Activated T-helper 2 cell treated with anti-CD3 and anti-CD28 coated beads, Interferon-gamma antibody, Interleukin-2, Interleukin-4, amounts not matched to agents 10 μg/mL and 5 μg/mL and 100 μg/mL, durations not matched to agents 14 hours and 24 hours and 36 hours (primary cell): Measurements from ENCODE around the gene PKP3. TPM values are rescaled to one million over a fixed set of nuclear protein-coding genes. Genes with fewer than 3 reads are reported as not detected.

Experiments used
- DNase-seq: peaks from one replicate; pipeline ENCODE4 v3.0.0; 2021; ENCODE audit warnings: low spot score
- H3K27ac Mint-ChIP-seq: one replicate; pipeline ENCODE4 v1.8.0; 2021; ENCODE audit warnings: mixed read lengths
- H3K27me3 Mint-ChIP-seq: one replicate; pipeline ENCODE4 v1.8.0; 2021; ENCODE audit warnings: low read depth, mixed read lengths
- H3K36me3 Mint-ChIP-seq: one replicate; pipeline ENCODE4 v1.8.0; 2021; ENCODE audit warnings: low read depth, mixed read lengths
- H3K4me1 Mint-ChIP-seq: one replicate; pipeline ENCODE4 v1.8.0; 2021; ENCODE audit warnings: low read depth, mixed read lengths
- H3K4me3 Mint-ChIP-seq: one replicate; pipeline ENCODE4 v1.8.0; 2021; ENCODE audit warnings: low read depth, mild to moderate bottlenecking, moderate library complexity, mixed read lengths
- H3K9me3 Mint-ChIP-seq: one replicate; pipeline ENCODE4 v1.8.0; 2021; ENCODE audit warnings: mixed read lengths
- intact Hi-C: fragments of 100-400 bp; cut with micrococcal nuclease; formaldehyde crosslinking; loops from one replicate; pipeline ENCODE4 v1.15.1; 2023
- total RNA-seq: library from RNA; stranded (reverse); gene quantifications from 2 replicates; pipeline ENCODE4 v1.2.3, GENCODE V29; 2022

PKP3 gene
- total RNA-seq, 1 donor from 2014 or later, result not detected

GRCh38 chr11:441418-442274 lies 47.6 kb downstream of the PKP3 start, which contains the start of gene ANO9:
Gene ANO9 (minus strand): TSS chr11:442011. CDS start chr11:441926, 85 bp downstream.
- no peaks in the 10 kb centered on the region for H3K9me3 Mint-ChIP-seq
- H3K36me3 Mint-ChIP-seq, result no peaks in the 10 kb centered on the region
- H3K4me3 Mint-ChIP-seq, result peak within 1 kb of the TSS; percentile 76
- peaks cover 13% of the 10 kb centered on the region for H3K4me1 Mint-ChIP-seq
- peak; percentile 58 for DNase-seq
- intact Hi-C loops, result no loop called here
- no peak within 1 kb of the TSS for H3K27ac Mint-ChIP-seq
- peaks cover 3% of the 10 kb centered on the region for H3K27me3 Mint-ChIP-seq

GRCh38 chr11:442611-443081 lies 48.6 kb downstream of the PKP3 start:
- Mint-ChIP-seq H3K4me3 (no peak overlapping the region), H3K27ac (no peak overlapping the region), H3K27me3 (peaks cover 3% of the 10 kb centered on the region), H3K4me1 (peaks cover 11% of the 10 kb centered on the region), H3K36me3 (no peaks in the 10 kb centered on the region), H3K9me3 (no peaks in the 10 kb centered on the region)
- no peak for DNase-seq
- intact Hi-C loops, result no loop called here

- peaks cover 13% of the 10 kb centered on the region for H3K4me1 Mint-ChIP-seq
- H3K9me3 Mint-ChIP-seq, result no peaks in the 10 kb centered on the region
- H3K4me3 Mint-ChIP-seq, result no peak overlapping the region
- intact Hi-C loops, result no loop called here
- DNase-seq, result no peak
- no peak overlapping the region for H3K27ac Mint-ChIP-seq
- no peaks in the 10 kb centered on the region for H3K36me3 Mint-ChIP-seq
- peaks cover 3% of the 10 kb centered on the region for H3K27me3 Mint-ChIP-seq
These were observed 49.7 kb downstream of the PKP3 start for GRCh38 chr11:443542-444199.

DNA sequence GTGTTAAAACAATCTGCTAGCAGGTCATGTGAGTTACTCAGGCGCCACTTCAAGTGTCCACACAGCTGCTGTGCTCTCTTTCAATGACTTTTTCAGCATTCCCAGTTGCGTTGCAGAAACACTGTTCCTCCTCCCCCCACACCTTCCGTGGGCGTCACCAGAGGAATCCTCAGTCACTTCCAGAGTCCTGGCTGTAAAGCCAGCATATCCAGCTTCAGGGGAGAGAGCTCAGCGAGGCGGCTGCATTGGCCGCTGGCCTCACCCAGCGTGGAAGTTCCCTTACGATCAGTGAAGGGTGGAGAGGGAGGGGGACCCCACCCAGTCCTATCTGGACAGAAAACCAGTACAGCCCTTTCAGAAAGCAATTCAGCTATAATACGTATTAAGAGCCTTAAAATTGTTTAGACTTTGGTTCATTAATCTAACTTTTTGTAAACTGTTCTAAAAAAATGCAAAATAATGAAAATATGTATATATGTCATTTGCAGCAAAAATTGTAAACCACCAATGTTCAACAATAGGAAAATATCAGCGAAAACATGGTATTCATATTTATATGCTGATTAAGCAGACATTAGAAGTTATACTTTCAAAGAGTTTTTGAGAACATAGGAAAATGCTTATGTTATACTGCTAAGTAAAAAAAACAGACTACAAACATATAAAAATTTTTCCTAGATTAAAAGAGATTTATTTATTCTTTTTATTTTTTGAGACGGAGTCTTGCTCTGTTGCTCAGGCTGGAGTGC lies 50.6 kb downstream of the PKP3 start:
- no peak overlapping the region for H3K4me3 Mint-ChIP-seq
- no peak overlapping the region for H3K27ac Mint-ChIP-seq
- H3K9me3 Mint-ChIP-seq, result no peaks in the 10 kb centered on the region
- peaks cover 3% of the 10 kb centered on the region for H3K27me3 Mint-ChIP-seq
- intact Hi-C loops, result no loop called here
- no peak for DNase-seq
- H3K4me1 Mint-ChIP-seq, result peaks cover 12% of the 10 kb centered on the region
- H3K36me3 Mint-ChIP-seq, result no peaks in the 10 kb centered on the region

DNA sequence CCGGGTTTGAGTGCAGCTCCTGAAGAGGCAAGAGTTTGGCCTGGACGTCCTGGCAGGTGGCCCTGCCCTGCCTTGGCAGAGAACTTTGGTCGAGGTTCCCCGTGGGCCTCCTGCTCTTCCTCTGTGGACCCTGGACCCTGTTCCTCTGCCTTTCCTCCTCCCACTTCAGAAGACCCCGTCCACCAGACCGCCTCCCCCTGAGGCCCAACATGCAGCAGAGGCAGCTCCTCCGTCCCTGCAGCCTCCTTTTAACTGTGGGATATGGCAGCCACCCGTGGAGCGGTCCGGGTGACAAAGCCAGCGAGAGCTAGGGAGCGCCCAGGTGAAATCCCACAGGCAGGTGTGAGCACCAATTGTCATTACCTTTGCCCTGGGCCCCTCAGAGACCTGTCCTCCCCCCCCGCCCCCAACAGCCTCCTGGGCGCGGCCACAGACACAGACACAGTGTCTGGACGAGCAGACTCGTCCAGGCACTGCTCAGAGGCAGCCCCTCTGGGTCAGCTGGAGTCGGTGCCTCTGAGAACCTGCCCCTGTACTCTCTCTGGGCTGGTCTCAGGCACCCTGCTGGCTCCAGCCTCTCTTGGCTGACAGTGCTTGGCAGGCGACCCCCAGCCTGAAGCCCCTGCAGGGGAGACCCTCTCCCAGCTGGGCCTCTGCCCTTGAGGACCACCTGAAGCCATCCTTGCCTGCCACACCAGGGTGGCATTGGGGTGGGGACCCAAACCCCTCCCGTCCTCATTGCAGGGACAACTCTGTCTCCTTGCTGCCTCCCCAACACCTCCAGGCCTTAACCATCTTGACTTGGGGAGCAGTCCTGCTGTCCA lies 52.0 kb downstream of the PKP3 start:
- Mint-ChIP-seq H3K36me3 (no peaks in the 10 kb centered on the region), H3K27ac (no peak overlapping the region), H3K4me1 (peaks cover 7% of the 10 kb centered on the region), H3K27me3 (peaks cover 3% of the 10 kb centered on the region), H3K9me3 (no peaks in the 10 kb centered on the region), H3K4me3 (no peak overlapping the region)
- DNase-seq, result no peak
- intact Hi-C loops, result no loop called here

DNA sequence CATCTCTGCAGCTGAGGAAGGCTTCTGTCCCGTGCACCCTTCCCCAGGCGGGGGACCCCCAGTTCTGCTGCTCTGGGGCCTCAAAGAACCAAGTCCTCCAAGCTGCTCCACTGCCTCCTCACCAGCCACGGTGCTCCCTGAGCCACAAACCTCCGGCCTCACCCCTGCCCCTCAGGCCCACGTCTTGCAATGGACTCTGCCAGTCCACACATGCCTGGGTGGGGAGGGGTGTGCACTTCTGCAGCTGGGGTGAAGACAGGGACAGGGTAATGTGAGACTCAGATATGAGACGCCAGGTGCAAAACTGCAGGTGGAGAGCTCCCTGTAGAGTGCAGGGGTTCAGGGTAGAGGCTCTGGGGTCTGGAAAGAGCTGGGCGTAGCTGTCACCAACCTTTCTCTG lies 52.9 kb downstream of the PKP3 start:
- Mint-ChIP-seq H3K9me3 (no peaks in the 10 kb centered on the region), H3K4me3 (no peak overlapping the region), H3K27me3 (peaks cover 3% of the 10 kb centered on the region), H3K4me1 (peaks cover 12% of the 10 kb centered on the region), H3K36me3 (peaks cover 6% of the 10 kb centered on the region), H3K27ac (no peak overlapping the region)
- intact Hi-C loops, result no loop called here
- DNase-seq, result no peak

DNA sequence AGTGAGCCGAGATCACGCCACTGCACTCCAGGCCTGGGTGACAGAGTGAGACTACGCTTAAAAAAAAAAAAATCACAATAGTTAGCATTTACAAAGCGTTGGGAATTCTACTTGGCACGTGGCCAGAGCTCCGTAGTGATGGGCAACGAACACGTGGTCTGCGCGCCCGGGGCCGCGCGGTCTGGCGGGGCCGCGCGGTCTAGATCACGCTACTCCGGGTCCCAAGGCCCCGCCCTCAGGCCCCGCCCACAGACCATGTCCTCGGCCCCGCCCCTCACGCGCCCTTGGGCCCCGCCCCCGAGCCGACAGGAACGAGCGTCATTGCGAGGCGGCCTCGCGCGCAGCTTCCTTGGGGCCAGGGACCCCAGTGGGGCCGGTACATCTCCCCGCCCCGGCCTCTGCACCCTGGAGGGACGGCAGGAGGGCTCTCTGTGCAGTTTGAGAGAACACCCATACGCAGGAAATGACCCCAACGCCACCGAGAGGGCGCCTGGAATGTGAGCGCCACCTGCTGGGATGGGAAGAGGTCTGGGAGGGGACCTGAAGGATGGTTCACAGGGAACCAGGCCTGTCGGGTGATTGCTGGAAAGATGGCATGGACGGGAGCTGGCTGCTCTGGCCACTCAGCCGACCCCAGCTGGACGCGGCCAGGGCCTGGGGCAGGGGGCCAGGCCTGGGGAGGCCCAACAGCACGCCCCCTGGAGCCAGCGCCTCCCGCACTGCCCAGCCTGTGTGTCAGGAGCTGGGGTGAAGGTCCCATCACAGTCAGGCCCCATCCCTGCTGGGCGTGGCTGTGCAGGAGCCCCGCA lies 54.1 kb downstream of the PKP3 start:
- Mint-ChIP-seq H3K4me3 (peak overlapping the region; percentile 86), H3K27ac (peak overlapping the region; percentile 93), H3K27me3 (peaks cover 3% of the 10 kb centered on the region), H3K36me3 (peaks cover 10% of the 10 kb centered on the region), H3K4me1 (peaks cover 12% of the 10 kb centered on the region), H3K9me3 (no peaks in the 10 kb centered on the region)
- peak; percentile 91 for DNase-seq
- intact Hi-C loops, result loop anchor here (1.0 to 2.0 kb wide), 4 partner anchors 33 to 241 kb away; partner anchors contain the start of genes BET1L and RIC8A

DNA sequence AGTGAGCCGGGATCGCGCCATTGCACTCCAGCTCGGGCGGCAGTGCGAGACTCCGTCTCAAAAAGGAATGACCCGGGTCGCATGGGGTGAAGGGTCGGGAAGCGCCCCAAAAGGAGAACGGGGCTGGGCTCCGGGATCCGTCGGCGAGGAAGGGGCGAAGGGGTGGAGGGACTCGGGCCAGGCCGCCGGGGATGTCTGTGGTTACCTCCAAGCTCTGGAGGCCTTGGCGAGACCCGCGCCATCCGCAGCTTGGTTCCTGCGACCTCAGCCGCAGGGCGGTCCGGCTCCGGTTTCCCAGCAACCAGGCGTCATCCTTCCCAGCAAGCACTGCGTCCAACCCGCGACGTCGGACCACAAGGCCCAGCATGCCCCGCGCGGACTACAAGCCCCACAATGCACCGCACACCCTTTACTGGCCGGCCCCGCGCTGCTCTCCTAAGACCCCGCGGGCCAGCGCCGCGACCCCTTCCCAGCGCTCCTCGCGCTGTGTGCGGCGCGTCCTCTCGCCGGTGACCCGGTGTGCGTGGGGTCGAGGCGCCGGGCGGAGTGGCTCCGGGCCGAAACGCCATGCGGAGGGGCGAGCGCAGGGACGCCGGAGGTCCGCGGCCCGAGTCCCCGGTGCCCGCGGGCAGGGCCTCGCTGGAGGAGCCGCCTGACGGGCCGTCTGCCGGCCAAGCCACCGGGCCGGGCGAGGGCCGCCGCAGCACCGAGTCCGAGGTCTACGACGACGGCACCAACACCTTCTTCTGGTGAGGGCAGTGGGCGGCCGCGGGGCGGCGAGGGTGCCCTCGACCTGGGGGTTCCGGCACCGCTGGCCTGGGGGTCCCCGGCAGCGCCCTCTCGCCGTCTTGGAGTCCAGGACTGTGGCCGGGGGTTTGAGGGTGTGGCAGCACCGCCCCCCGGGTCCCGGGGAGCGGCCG lies 56.1 kb downstream of the PKP3 start, which contains the start of gene PTDSS2:
TSS of gene PTDSS2 (plus strand) at position 391 of the 920 bp plus-strand sequence. CDS start at position 568, 177 bp downstream.
- Mint-ChIP-seq H3K9me3 (no peaks in the 10 kb centered on the region), H3K36me3 (peaks cover 13% of the 10 kb centered on the region), H3K4me1 (peaks cover 12% of the 10 kb centered on the region), H3K4me3 (peak within 1 kb of the TSS; percentile 96), H3K27ac (peak within 1 kb of the TSS; percentile 93), H3K27me3 (no peaks in the 10 kb centered on the region)
- DNase-seq, result peak; percentile 92
- intact Hi-C loops, result loop anchor here (1.0 to 2.0 kb wide), 2 partner anchors 68 to 243 kb away; partner anchors contain the start of genes BET1L and RIC8A

DNA sequence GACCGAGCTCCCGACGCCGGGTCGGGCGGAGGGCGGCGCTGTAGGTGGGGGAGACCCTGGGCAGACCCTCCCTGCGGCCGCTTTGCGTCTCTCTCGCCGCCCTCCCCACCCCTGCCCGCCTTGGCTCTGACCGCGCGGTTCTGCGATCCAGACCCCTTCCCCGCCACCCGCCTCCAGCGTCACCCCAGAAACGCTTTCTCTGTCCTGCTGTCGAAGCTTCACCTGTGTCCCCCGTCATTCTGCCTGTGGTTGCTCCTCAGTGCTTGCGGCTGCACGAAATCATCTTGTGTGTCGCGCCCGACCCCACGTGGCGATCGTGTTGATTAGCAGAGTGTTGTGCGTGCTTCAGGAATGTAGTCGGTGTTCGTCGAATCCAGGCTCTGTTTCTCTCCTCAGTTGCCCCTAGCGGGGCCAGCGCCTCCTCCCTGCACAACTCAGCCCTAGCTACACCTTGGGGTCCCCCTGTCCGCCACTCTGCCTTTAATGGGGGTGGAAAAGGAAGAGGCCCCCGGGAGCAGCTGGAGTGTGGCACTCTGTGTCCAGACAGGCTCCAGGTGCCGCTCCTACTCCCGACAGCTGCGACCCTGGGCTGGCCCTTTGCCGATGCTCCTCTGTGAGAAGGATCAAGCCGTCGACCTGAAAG lies 56.9 kb downstream of the PKP3 start:
- Mint-ChIP-seq H3K4me1 (peaks cover 12% of the 10 kb centered on the region), H3K9me3 (no peaks in the 10 kb centered on the region), H3K27me3 (no peaks in the 10 kb centered on the region), H3K36me3 (peaks cover 18% of the 10 kb centered on the region), H3K4me3 (peak overlapping the region; percentile 96), H3K27ac (peak overlapping the region; percentile 92)
- DNase-seq, result peak; percentile 72
- intact Hi-C loops, result loop anchor here (1.0 kb wide), 1 partner anchor 67 kb away; no protein-coding TSS in a partner anchor

DNA sequence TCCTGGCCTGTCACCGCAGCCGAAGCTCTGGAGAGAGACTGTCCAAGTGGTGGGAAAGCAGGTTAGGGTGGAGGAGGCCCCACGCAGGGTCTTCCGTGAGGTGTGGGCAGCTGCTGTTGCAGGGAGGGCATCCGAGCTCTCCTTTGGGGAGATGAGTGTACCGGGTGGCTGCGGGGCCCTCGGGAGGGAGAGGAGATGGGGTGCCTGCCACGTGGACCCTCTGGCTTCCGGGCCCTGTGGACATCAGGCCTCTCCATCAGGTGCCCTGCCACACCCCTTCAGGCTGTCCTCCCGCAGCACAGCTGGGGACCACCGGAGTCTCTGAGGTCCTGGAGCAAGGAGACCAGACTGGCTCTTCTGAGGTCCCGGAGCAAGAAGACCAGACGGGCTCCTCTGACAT lies 57.7 kb downstream of the PKP3 start:
- no peak overlapping the region for H3K27ac Mint-ChIP-seq
- no peaks in the 10 kb centered on the region for H3K27me3 Mint-ChIP-seq
- no peaks in the 10 kb centered on the region for H3K9me3 Mint-ChIP-seq
- H3K36me3 Mint-ChIP-seq, result peaks cover 23% of the 10 kb centered on the region
- peaks cover 17% of the 10 kb centered on the region for H3K4me1 Mint-ChIP-seq
- H3K4me3 Mint-ChIP-seq, result peak overlapping the region; percentile 96
- DNase-seq, result no peak
- intact Hi-C loops, result no loop called here
